PC-3 (cell line): ENCODE measurements around the gene SLC1A3. TPM values are rescaled to one million over a fixed set of nuclear protein-coding genes. Genes with fewer than 3 reads are reported as not detected.

Source experiments
- ATAC-seq: fragments of 200-7000 bp; cut with Tn5 transposase; 2 replicates; pipeline ENCODE4 v1.9.1; 2020; ENCODE audit warnings: mild to moderate bottlenecking, moderate library complexity
- BruUV-seq: library from RNA; stranded (reverse); fragments of 400-500 nt; replicated peaks from 2 replicates; lab custom pipeline; 2021; lab: Mats Ljungman, UMichigan
- CTCF ChIA-PET: fragments of 300-600 bp; sonication (Branson Sonifier 250); formaldehyde crosslinking; loops from one replicate; lab custom pipeline; 2022; ENCODE audit warnings: antibody characterized with exemption; lab: Charles Lee
- POLR2A ChIA-PET: fragments of 300-600 bp; sonication (Branson Sonifier 250); formaldehyde crosslinking; loops from one replicate; lab custom pipeline; 2022; ENCODE audit warnings: antibody characterized with exemption; ENCODE audit not compliant: unreplicated experiment; lab: Charles Lee
- DNase-seq: peaks from one replicate; pipeline ENCODE4 v3.0.0-alpha.2; 2015
- H2AFZ ChIP-seq: fragments of 300-600 bp; sonication (generic); 2 replicates; pipeline ENCODE4 v1.6.0; 2016; ENCODE audit warnings: antibody characterized with exemption, low read length
- H3F3A ChIP-seq: fragments of 300-600 bp; sonication (generic); one replicate; pipeline ENCODE4 v1.6.0; 2017; ENCODE audit warnings: antibody characterized with exemption, low read length, control low read depth, mild to moderate bottlenecking; ENCODE audit not compliant: unreplicated experiment
- H3K27ac ChIP-seq: fragments of 300-600 bp; sonication (generic); 2 replicates; pipeline ENCODE4 v1.5.1; 2016; ENCODE audit warnings: mild to moderate bottlenecking, low read length
- H3K27me3 ChIP-seq: fragments of 300-600 bp; sonication (generic); 2 replicates; pipeline ENCODE4 v1.6.1; 2016; ENCODE audit warnings: low read length, mixed read lengths
- H3K36me3 ChIP-seq: fragments of 300-600 bp; sonication (generic); 2 replicates; pipeline ENCODE4 v1.6.1; 2016; ENCODE audit warnings: low read depth, mixed run types, low read length, mixed read lengths
- H3K4me1 ChIP-seq: fragments of 300-600 bp; sonication (generic); 2 replicates; pipeline ENCODE4 v1.5.1; 2016; ENCODE audit warnings: low read length; ENCODE audit not compliant: insufficient read depth
- H3K4me2 ChIP-seq: fragments of 300-600 bp; sonication (generic); 2 replicates; pipeline ENCODE4 v1.6.0; 2016; ENCODE audit warnings: low read length
- H3K4me3 ChIP-seq: fragments of 300-600 bp; sonication (generic); 2 replicates; pipeline ENCODE4 v1.5.1; 2016; ENCODE audit warnings: mild to moderate bottlenecking, low read length, mixed read lengths
- H3K79me2 ChIP-seq: fragments of 300-600 bp; sonication (generic); 2 replicates; pipeline ENCODE4 v1.6.1; 2017; ENCODE audit warnings: low read length, mixed read lengths
- H3K9ac ChIP-seq: fragments of 300-600 bp; sonication (generic); 2 replicates; pipeline ENCODE4 v1.6.0; 2016; ENCODE audit warnings: mild to moderate bottlenecking, low read length
- H3K9me2 ChIP-seq: fragments of 300-600 bp; sonication (generic); replicated peaks from 2 replicates; pipeline ENCODE4 v1.6.1; 2016; ENCODE audit warnings: mixed run types, low read length, mixed read lengths
- H3K9me3 ChIP-seq: fragments of 300-600 bp; sonication (generic); 2 replicates; pipeline ENCODE4 v1.6.1; 2016; ENCODE audit warnings: low read length, mixed read lengths
- H4K20me1 ChIP-seq: fragments of 300-600 bp; sonication (generic); 2 replicates; pipeline ENCODE4 v1.6.1; 2016; ENCODE audit warnings: low read length, mixed read lengths
- CTCF ChIP-seq: fragments of 300-600 bp; sonication (generic); conservative IDR thresholded peaks from 2 replicates; pipeline ENCODE4 v1.5.1; 2017; ENCODE audit warnings: antibody characterized with exemption, low read depth, mild to moderate bottlenecking, low read length
- EZH2 ChIP-seq: fragments of 300-600 bp; sonication (generic); IDR thresholded peaks from one replicate; pipeline ENCODE4 v1.6.1; 2017; ENCODE audit warnings: antibody characterized with exemption, mild to moderate bottlenecking, low read length; ENCODE audit not compliant: unreplicated experiment
- EZH2phosphoT487 ChIP-seq: fragments of 300-600 bp; sonication (generic); IDR thresholded peaks from 2 replicates; pipeline ENCODE4 v1.6.1; 2018; ENCODE audit warnings: mild to moderate bottlenecking, antibody characterized with exemption, low read length, borderline replicate concordance
- intact Hi-C: fragments of 100-400 bp; cut with micrococcal nuclease; formaldehyde crosslinking; loops from 2 replicates; pipeline ENCODE4 v1.9.0; 2023
- total RNA-seq: library from RNA; depleted of rRNA; stranded (reverse); fragments of >200 nt; gene quantifications from 2 replicates; pipeline ENCODE4 v1.2.3, GENCODE V29; 2014

Gene SLC1A3
- total RNA-seq, 1 experiment from 2014 or later, result 24.7 TPM

- ATAC-seq (no peak), DNase-seq (no peak)
- no peaks in the 10 kb centered on the region for H3K9me3 ChIP-seq
- no peak overlapping the region for H3K4me3 ChIP-seq
- POLR2A ChIA-PET, result no interaction called here
- H3K79me2 ChIP-seq, result no peaks in the 10 kb centered on the region
- no peak overlapping the region for H2AFZ ChIP-seq
- no peaks in the 10 kb centered on the region for H3K27me3 ChIP-seq
- no TSS peak for BruUV-seq
- H3K4me1 ChIP-seq, result no peaks in the 10 kb centered on the region
- TF ChIP-seq EZH2 (no peak), EZH2phosphoT487 (no peak), CTCF (no peak)
- H4K20me1 ChIP-seq, result no peaks in the 10 kb centered on the region
- no peak overlapping the region for H3K27ac ChIP-seq
- intact Hi-C loops, result no loop called here
- 0 out of 2 replicates have a peak, but pooled peaks cover 3% of the 10 kb centered on the region for H3K36me3 ChIP-seq
- H3K9me2 ChIP-seq, result no peaks in the 10 kb centered on the region
- no peak overlapping the region for H3K9ac ChIP-seq
- no peaks in the 10 kb centered on the region for H3F3A ChIP-seq
- CTCF ChIA-PET, result no interaction called here
- H3K4me2 ChIP-seq, result no peak overlapping the region
These were observed 39.7 kb downstream of the SLC1A3 start for GRCh38 chr5:36646100-36646499.

- TF ChIP-seq CTCF (no peak), EZH2 (no peak), EZH2phosphoT487 (no peak)
- CTCF ChIA-PET, result no interaction called here
- POLR2A ChIA-PET, result no interaction called here
These were observed 40.2 kb downstream of the SLC1A3 start for GRCh38 chr5:36646507-36647023.

GRCh38 chr5:36647046-36647445, 40.6 kb downstream of the SLC1A3 start:
- Histone ChIP-seq H3K9ac (no peak overlapping the region), H4K20me1 (no peaks in the 10 kb centered on the region), H3K36me3 (0 out of 2 replicates have a peak, but pooled peaks cover 3% of the 10 kb centered on the region), H3K9me2 (no peaks in the 10 kb centered on the region), H3K4me3 (no peak overlapping the region), H2AFZ (no peak overlapping the region), H3K27me3 (no peaks in the 10 kb centered on the region), H3K27ac (no peak overlapping the region), H3F3A (no peaks in the 10 kb centered on the region), H3K79me2 (no peaks in the 10 kb centered on the region), H3K9me3 (no peaks in the 10 kb centered on the region), H3K4me1 (no peaks in the 10 kb centered on the region), H3K4me2 (no peak overlapping the region)
- ChIA-PET POLR2A (no interaction called here), CTCF (no interaction called here)
- no peak for DNase-seq
- BruUV-seq, result no TSS peak
- TF ChIP-seq CTCF (no peak), EZH2phosphoT487 (no peak), EZH2 (no peak)
- ATAC-seq, result no peak
- intact Hi-C loops, result no loop called here

More at GRCh38 chr5:36646507-36647023, 40.2 kb downstream of the SLC1A3 start:
- H3K9me2 ChIP-seq, result no peaks in the 10 kb centered on the region
- no peak overlapping the region for H3K27ac ChIP-seq
- no peaks in the 10 kb centered on the region for H3K9me3 ChIP-seq
- H3F3A ChIP-seq, result no peaks in the 10 kb centered on the region
- no peaks in the 10 kb centered on the region for H3K79me2 ChIP-seq
- no peak overlapping the region for H3K4me2 ChIP-seq
- no peaks in the 10 kb centered on the region for H4K20me1 ChIP-seq
- no peak for DNase-seq
- intact Hi-C loops, result no loop called here
- no peaks in the 10 kb centered on the region for H3K4me1 ChIP-seq
- no peak for ATAC-seq
- 0 out of 2 replicates have a peak, but pooled peaks cover 3% of the 10 kb centered on the region for H3K36me3 ChIP-seq
- H2AFZ ChIP-seq, result no peak overlapping the region
- no peak overlapping the region for H3K9ac ChIP-seq
- no TSS peak for BruUV-seq
- H3K4me3 ChIP-seq, result no peak overlapping the region
- no peaks in the 10 kb centered on the region for H3K27me3 ChIP-seq
